ENCODE measurements around the gene FBXL20.
"Not testable (repeated sequence)": the region's sequence is repeated elsewhere in the genome, so short reads cannot be mapped to it uniquely, and the experiment has no call there.

Gene FBXL20

DNA sequence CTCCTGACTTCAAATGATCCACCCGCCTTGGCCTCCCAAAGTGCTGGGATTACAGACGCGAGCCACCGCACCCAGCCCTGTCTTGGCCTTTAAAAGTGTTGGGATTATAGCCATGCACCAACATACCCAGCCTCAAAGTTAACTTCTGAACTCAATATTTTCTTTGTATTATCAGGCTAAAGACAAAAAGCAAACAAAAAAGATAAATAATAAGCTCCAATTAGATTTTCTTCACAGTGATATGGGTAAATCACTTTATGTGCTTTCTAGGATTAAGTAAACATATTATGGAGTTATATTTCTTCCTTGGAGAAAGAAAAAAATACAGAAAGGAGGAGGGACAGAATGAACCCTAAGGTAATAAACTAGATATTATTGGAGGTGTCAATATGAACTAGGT, 74.3 kb downstream of the FBXL20 start:
- DNase-seq: no peak

GRCh38 chr17:39325528-39326240, 75.7 kb downstream of the FBXL20 start:
- DNase-seq: no peak

- DNase-seq: no peak
These were observed 82.8 kb downstream of the FBXL20 start for GRCh38 chr17:39318636-39319035.

GRCh38 chr17:39306509-39307212, 94.8 kb downstream of the FBXL20 start:
- peak; percentile 52 for DNase-seq

- no peak for DNase-seq
These were observed 95.4 kb downstream of the FBXL20 start for GRCh38 chr17:39305978-39306377.

DNA sequence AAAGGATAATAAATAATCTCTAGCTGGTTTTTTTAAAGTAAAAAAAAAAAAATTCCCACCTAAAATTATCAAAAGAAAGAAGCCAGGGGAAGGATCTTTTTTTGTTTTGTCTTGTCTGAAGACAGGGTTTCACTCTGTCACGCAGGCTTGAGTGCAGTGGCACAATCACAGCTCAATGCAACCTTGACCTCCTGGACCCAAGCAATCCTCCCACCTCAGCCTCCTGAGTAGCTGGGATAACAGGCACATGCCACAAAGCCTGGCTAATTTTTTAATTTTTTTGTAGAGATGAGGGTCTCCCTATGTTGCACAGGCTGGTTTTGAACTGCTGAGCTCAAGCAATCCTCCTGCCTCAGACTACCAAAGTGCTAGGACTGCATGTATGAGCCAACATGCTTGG, 97.2 kb downstream of the FBXL20 start:
- no peak for DNase-seq

GRCh38 chr17:39294060-39294459, 107.4 kb downstream of the FBXL20 start:
- DNase-seq: no peak

- not testable (repeated sequence) for DNase-seq
These were observed 108.9 kb downstream of the FBXL20 start for GRCh38 chr17:39292546-39292945.

- not testable (repeated sequence) for DNase-seq
These were observed 114.9 kb downstream of the FBXL20 start for GRCh38 chr17:39286513-39286912.

DNA sequence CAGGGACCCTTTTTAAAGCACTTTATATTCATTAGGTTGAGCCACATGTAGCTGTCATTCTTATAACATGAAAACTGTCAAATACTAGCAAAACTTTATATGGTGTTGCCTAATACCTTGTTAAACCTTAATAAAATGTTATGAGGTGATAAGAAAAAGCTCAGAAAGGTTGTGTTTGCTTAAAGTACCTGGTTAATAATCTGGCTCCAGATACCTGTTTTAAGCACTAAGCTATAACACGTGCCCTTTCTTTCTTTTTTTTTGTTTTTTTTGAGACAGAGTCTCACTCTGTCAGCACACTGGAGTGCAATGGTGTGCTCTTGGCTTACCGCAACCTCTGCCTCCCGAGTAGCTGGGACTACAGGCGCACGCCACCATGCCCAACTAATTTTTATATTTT, 116.7 kb downstream of the FBXL20 start:
- DNase-seq: no peak

DNA sequence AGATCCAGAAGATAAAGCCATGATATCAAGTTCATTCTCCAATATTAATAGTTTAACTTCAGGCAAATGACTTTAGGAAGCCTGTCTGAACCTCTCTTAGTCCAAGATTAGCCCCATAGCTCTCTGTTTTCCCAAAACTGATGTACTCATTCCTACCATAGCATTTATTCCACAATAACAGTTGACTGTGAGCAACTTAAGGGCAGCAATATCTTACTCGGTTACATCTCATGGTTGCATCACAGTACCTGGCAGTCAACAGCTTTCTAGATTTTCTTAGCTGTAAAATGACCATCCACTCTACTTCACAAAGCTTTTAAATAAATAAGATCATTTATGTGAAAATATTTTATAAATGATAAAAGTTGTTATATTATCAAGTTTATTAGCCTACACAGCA, 117.5 kb downstream of the FBXL20 start:
- no peak for DNase-seq

- no peak for DNase-seq
These were observed 118.3 kb downstream of the FBXL20 start for GRCh38 chr17:39283098-39283497.

GRCh38 chr17:39281806-39282205, 119.6 kb downstream of the FBXL20 start:
- DNase-seq: peak; percentile 62

GRCh38 chr17:39278246-39278645, 123.2 kb downstream of the FBXL20 start:
- peak; percentile 18 for DNase-seq

DNA sequence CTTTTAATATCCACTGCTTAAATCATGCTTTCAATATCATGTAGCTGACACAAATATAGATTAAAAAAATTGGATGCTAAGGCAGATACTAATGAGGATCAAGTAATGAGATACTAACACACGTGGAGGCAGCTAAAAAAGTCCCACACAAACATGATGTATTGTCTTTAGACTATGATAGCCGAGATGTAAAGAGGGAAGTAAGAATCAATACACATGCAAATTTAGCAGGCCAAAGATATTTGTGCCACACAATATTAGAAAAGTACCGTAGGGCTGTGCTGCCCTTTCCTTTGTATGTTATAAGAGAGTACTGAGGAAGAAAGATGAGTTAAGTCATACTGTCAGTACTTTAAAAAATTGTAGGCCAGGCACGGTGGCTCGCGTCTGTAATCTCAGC, 124.3 kb downstream of the FBXL20 start:
- no peak for DNase-seq

GRCh38 chr17:39276113-39276512, 125.3 kb downstream of the FBXL20 start:
- no peak for DNase-seq

GRCh38 chr17:39271546-39271945, 129.9 kb downstream of the FBXL20 start:
- DNase-seq: peak; percentile 8

- DNase-seq: peak; percentile 94
These were observed 130.5 kb downstream of the FBXL20 start for GRCh38 chr17:39270923-39271322.

GRCh38 chr17:39264119-39264518, 137.3 kb downstream of the FBXL20 start:
- DNase-seq: no peak

DNA sequence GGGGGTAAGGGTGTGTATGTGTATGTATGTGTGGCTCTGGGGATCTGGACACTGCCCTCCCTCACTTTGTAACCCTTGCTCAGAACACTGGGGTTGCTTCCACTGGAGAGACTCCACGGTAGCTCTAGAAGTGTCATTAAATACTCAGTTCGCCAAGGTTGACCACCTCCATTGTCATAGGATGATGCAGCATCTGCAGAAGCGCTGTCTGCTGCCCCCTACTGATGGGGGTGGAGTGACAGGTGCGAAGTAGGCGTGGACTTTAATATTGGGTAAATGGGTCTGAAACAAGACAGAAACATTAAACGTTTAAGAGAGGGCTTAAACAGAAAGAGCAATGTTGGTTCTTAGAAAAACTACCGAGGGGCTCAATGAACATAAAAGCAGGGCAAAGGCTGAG, 140.1 kb downstream of the FBXL20 start:
- DNase-seq: no peak

DNA sequence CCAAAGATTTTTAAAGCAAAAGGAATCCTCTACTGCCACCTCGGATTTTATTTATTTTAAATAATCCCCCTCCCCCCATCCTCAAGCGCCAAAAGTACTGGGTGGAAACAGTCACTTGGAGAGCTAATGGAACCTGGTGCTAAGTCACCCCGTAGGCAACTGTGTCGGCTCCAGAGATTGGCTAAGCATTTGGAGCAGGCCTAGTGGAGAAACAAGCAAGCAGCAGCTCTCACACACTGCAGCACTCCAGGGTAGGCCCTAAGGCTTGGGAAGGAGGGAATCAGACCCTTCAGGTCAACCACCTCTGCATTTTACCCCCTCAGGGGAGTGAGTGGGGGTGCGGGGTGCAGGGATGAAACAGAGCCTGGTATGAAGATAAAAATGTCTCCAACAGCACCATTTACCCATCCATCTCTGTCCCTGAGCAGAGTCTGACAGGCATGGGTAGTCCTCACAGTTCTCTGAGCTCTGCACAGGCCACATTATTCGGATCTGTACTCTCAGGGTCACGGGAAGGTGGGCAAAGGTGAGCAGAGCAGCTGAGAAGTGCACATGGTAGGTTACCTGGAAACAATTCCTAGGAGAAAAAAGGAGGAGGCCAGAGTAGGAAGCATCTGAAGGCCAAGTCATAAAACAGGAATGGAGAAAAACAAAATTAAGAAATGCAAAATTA, 148.5 kb downstream of the FBXL20 start:
- no peak for DNase-seq

DNA sequence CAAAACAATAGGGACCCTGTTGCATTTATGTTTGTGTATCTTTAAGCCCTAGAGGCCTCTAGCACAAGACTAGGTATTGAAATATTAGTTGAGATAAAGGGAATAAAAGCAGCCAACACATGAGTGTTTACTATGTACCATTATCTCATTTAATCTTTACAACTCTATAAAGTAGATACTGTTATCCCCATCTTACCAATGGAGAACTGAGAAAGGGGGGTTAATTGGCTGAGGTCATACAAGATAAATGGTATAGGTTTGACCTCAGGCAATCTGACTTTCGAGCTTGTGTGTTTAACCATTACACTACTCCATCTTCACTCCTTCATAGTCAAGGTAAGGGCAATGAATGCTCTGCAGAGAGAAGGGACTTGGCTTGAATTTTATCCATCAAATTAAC, 149.4 kb downstream of the FBXL20 start:
- DNase-seq: no peak

GRCh38 chr17:39250076-39250475, 151.3 kb downstream of the FBXL20 start:
- not testable (repeated sequence) for DNase-seq

GRCh38 chr17:39246274-39246673, 155.2 kb downstream of the FBXL20 start:
- DNase-seq: no peak
